SH-SY5Y (cell line): ENCODE results near the gene NDUFS5.

Experiments
- GATA2 ChIP-seq: IDR thresholded peaks from 2 replicates; pipeline ENCODE4 v1.6.1; 2011; ENCODE audit warnings: mild to moderate bottlenecking, low read depth, low read length
- GATA3 ChIP-seq: IDR thresholded peaks from 2 replicates; pipeline ENCODE4 v1.6.1; 2011; ENCODE audit warnings: low read depth, mild to moderate bottlenecking, low read length, moderate library complexity

- no peak for TF ChIP-seq GATA2
- TF ChIP-seq GATA3 = no peak
These were observed 18.6 kb downstream of the NDUFS5 start for GRCh38 chr1:39044762-39045161.
